Activated CD8-positive, alpha-beta memory T cell treated with anti-CD3 and anti-CD28 coated beads, Interleukin-2, amount 10 ng/mL, durations not matched to agents 7 days and 5 days (primary cell): ENCODE data around the gene GDA. TPM values are rescaled to one million over a fixed set of nuclear protein-coding genes. Genes with fewer than 3 reads are reported as not detected.

Experiments used
- ATAC-seq: fragments of 150-1000 bp; cut with Tn5 transposase; one replicate; pipeline ENCODE4 v1.10.0; 2021; ENCODE audit warnings: moderate library complexity
- CTCF ChIA-PET: fragments of 350-600 bp; sonication (Branson Sonifier 250); formaldehyde crosslinking; loops from one replicate; lab custom pipeline; 2021; ENCODE audit warnings: antibody characterized with exemption; lab: Charles Lee
- DNase-seq: peaks from one replicate; pipeline ENCODE4 v3.0.0-alpha.2; 2020
- H3K27ac Mint-ChIP-seq: one replicate; pipeline ENCODE4 v1.8.0; 2021; ENCODE audit warnings: mild to moderate bottlenecking, mixed read lengths
- H3K27me3 Mint-ChIP-seq: one replicate; pipeline ENCODE4 v1.8.0; 2021; ENCODE audit warnings: mixed read lengths
- H3K36me3 Mint-ChIP-seq: one replicate; pipeline ENCODE4 v1.8.0; 2021; ENCODE audit warnings: mild to moderate bottlenecking, mixed read lengths
- H3K4me1 Mint-ChIP-seq: one replicate; pipeline ENCODE4 v1.8.0; 2021; ENCODE audit warnings: mixed read lengths
- H3K4me3 Mint-ChIP-seq: one replicate; pipeline ENCODE4 v1.8.0; 2021; ENCODE audit warnings: mild to moderate bottlenecking, moderate library complexity, mixed read lengths
- H3K9me3 Mint-ChIP-seq: one replicate; pipeline ENCODE4 v1.8.0; 2022; ENCODE audit warnings: low read depth, mixed read lengths
- total RNA-seq, 2 experiments: library from RNA; stranded (reverse); gene quantifications; one replicate each; pipeline ENCODE4 v1.2.3, GENCODE V29; 2021

Gene GDA
- total RNA-seq, 2 experiments from 2014 or later = not detected

DNA sequence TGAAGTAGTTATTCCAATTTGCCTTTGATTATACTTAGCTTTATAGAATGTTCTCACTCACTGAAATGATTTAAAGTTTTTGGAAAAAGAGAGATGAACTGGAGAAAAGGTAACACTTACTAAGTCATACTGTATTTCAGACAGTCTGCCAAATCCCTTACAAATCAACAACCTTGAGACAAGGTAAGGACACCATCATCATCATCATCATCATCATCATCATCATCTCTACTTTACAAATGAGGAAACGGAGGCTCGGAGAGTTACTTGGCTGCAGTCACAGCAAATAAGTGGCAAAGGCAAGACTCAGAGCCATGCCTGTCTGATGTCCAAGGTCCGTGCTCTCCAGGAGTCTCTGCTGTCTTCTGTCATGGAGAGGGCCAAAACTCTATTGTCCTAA is 9.4 kb downstream of the GDA start:
- Mint-ChIP-seq H3K4me1 (no peaks in the 10 kb centered on the region), H3K27ac (no peak overlapping the region), H3K9me3 (no peaks in the 10 kb centered on the region), H3K27me3 (no peaks in the 10 kb centered on the region), H3K36me3 (no peaks in the 10 kb centered on the region), H3K4me3 (no peak overlapping the region)
- no peak for ATAC-seq
- CTCF ChIA-PET = no interaction called here
- no peak for DNase-seq

DNA sequence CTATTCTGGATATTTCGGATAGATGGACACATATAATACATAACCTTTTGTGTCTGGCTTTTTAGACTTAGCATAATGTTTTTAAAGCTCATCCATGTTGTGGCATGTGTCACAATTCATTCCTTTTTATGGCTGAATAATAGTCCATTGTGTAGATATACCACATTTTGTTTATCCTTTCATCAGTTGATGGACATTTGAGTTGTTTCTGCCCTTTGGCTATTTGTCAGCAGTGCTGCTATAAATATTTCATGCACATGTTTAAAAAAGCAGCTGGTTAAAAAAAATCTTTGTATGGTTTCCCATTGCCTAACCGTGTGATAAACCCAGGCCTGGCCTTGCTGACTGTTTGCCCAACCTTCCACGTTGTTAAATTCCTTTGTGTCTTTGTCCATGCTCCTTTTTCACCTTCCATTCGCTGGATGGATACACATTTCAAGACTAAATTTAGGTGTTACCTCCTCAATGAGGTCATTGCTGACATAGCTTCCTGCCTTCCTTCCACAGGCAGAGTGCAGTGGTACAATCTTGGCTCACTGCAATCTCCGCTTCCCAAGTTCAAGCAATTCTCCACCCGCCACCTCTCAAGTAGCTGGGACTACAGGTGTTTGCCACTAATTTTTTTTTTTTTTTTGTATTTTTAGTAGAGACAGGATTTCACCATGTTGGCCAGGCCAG is 11.3 kb downstream of the GDA start:
- CTCF ChIA-PET = no interaction called here
- no peaks in the 10 kb centered on the region for H3K4me1 Mint-ChIP-seq

DNA sequence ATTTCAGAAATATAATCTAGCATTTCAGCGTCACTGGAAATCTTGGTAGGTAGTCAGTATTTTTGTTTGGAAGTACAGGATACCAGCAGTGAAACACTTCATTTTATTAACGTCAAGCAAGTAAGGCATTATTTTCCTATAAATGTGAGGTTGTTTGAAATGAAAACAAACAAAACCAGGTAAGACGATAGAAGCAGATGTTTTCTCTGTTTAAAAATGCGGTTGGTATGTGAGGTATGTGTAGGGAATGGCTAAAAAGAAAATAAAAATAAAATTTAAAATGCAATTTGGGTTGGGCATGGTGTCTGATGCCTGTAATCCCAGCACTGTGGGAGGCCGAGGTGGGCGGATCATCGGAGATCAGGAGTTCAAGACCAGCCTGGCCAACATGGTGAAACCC is 16.1 kb downstream of the GDA start:
- ATAC-seq (no peak), DNase-seq (no peak)
- Mint-ChIP-seq H3K4me3 (no peak overlapping the region), H3K27me3 (peaks cover 8% of the 10 kb centered on the region), H3K36me3 (no peaks in the 10 kb centered on the region), H3K9me3 (no peaks in the 10 kb centered on the region), H3K4me1 (no peaks in the 10 kb centered on the region), H3K27ac (no peak overlapping the region)
- CTCF ChIA-PET = no interaction called here

More for the DNA sequence above, 11.3 kb downstream of the GDA start:
- DNase-seq (no peak), ATAC-seq (no peak)
- H3K9me3 Mint-ChIP-seq = no peaks in the 10 kb centered on the region
- no peaks in the 10 kb centered on the region for H3K27me3 Mint-ChIP-seq
- H3K4me3 Mint-ChIP-seq = no peak overlapping the region
- no peaks in the 10 kb centered on the region for H3K36me3 Mint-ChIP-seq
- H3K27ac Mint-ChIP-seq = no peak overlapping the region

DNA sequence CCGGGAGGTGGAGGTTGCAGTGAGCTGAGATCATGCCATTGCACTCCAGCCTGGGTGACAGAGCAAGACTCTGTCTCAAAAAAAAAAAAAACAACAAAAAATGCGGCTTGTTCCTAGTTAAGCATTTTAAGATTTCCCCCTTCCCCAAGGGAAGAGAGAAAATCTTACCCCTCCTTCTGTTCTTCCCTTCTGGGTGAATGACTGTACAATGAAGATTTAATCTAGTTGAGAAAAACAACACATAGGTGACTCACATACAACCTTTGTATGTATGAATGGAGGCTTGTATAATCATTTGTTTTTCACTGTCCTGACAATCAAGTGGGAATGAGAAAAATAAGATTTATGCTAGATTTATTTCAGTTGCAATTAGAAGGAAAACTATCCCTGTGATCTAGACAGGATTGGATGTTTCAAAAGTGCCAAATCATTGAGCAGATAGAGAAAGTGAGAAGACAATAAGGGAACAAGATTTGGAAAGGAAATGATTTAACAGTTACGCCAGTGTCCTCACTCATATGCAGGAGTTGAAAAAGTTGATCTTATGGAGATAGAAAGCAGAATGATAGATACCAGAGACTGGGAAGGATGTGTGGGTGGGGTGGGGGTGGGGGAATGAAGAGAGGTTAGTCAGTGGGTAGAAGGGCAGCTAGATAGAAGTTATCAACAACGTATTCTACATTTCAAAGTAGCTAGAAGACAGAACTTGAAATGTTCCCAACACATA is 16.7 kb downstream of the GDA start:
- Mint-ChIP-seq H3K27me3 (peaks cover 8% of the 10 kb centered on the region), H3K4me1 (no peaks in the 10 kb centered on the region), H3K36me3 (no peaks in the 10 kb centered on the region), H3K9me3 (no peaks in the 10 kb centered on the region), H3K27ac (no peak overlapping the region), H3K4me3 (no peak overlapping the region)
- CTCF ChIA-PET = no interaction called here
- ATAC-seq (no peak), DNase-seq (no peak)

DNA sequence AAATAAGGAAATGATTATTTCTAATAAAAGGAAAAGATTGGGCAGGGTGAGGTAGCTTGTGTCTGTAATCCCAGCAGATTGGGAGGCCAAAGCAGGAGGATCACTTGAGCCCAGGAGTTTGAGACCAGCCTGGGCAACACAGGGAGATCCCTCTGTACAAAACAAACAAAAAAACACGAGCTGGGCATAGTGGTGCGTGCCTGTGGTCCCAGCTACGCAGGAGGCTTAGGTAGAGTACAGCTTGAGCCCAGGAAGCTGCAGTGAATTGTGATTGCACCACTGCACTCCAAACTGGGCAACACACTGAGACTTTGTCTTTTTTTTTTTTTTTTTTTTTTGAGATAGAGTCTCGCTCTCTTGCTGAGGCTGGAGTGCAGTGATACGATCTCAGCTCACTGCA is 18.8 kb downstream of the GDA start:
- H3K9me3 Mint-ChIP-seq = no peaks in the 10 kb centered on the region
- CTCF ChIA-PET = interaction anchor here (0.7 kb wide), 1 partner anchor 231 kb away, joined by 3 read pairs; no protein-coding TSS in a partner anchor

DNA sequence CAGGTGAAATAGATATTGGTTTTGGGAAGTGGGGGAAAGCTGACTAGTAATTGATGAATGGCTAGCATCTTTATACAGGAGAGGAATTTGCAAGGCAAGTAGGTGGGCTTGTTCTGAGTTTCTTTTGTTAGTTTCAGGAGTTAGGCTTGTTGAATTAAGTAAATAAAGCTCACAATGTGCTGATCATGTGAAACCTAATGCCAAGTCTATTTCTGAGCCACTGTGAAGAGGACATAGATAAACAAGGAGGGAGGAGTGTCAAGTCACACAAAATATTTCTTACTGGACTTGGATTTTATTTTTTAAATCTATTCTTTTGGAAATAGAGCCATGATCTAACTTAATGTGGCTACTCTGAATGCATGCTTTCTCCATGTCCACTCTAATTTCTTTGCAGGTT is 19.9 kb downstream of the GDA start:
- Mint-ChIP-seq H3K4me1 (no peaks in the 10 kb centered on the region), H3K27me3 (peaks cover 11% of the 10 kb centered on the region), H3K27ac (no peak overlapping the region), H3K36me3 (no peaks in the 10 kb centered on the region), H3K9me3 (no peaks in the 10 kb centered on the region), H3K4me3 (no peak overlapping the region)
- DNase-seq = no peak
- CTCF ChIA-PET = no interaction called here
- no peak for ATAC-seq

More for the DNA sequence above, 18.8 kb downstream of the GDA start:
- no peak for ATAC-seq
- Mint-ChIP-seq H3K27me3 (peaks cover 11% of the 10 kb centered on the region), H3K36me3 (no peaks in the 10 kb centered on the region), H3K27ac (no peak overlapping the region), H3K4me1 (no peaks in the 10 kb centered on the region), H3K4me3 (no peak overlapping the region)
- DNase-seq = no peak

DNA sequence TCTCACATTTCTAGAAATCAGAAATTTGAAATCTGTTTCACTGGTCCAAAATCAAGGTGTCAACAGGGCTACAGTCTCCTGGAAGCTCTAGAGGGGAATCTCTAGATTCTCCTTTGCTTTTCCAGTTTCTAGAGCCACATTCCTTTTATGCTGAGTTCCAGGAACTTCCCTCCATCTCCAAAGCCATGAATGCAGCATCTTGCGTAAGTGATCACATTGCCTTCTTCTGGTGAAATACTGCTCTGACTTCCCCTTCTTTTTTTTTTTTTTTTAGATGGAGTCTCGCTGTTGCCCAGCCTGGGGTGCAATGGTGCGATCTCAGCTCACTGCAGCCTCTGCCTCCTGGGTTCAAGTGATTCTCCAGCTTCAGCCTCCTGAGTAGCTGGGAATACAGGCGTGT is 23.8 kb downstream of the GDA start:
- Mint-ChIP-seq H3K27me3 (peaks cover 4% of the 10 kb centered on the region), H3K4me3 (no peak overlapping the region), H3K9me3 (no peaks in the 10 kb centered on the region), H3K36me3 (no peaks in the 10 kb centered on the region), H3K4me1 (no peaks in the 10 kb centered on the region), H3K27ac (no peak overlapping the region)
- ATAC-seq = no peak
- CTCF ChIA-PET = no interaction called here
- DNase-seq = no peak

DNA sequence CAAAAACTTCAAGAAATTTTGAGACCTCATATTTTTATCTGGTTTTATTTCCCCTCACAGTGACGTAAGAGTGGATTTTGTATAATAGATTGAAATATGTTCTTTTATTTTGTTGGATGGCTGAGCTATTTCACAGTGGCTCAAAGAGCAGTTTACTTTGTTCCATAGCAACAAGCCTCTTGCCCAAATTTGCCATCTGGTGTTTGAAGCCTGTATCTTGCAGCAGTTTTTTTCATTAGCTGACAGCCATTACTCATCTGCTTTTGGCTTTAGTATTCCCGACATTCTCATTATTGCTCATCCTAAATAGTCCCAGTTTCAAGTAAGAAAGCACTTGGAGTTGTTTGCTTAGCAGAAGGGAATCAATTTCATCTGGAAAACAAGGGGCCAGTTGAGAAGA is 36.3 kb downstream of the GDA start:
- Mint-ChIP-seq H3K27ac (no peak overlapping the region), H3K27me3 (peaks cover 15% of the 10 kb centered on the region), H3K36me3 (no peaks in the 10 kb centered on the region), H3K4me1 (no peaks in the 10 kb centered on the region), H3K4me3 (no peak overlapping the region), H3K9me3 (no peaks in the 10 kb centered on the region)
- ATAC-seq (no peak), DNase-seq (no peak)
- CTCF ChIA-PET = no interaction called here

DNA sequence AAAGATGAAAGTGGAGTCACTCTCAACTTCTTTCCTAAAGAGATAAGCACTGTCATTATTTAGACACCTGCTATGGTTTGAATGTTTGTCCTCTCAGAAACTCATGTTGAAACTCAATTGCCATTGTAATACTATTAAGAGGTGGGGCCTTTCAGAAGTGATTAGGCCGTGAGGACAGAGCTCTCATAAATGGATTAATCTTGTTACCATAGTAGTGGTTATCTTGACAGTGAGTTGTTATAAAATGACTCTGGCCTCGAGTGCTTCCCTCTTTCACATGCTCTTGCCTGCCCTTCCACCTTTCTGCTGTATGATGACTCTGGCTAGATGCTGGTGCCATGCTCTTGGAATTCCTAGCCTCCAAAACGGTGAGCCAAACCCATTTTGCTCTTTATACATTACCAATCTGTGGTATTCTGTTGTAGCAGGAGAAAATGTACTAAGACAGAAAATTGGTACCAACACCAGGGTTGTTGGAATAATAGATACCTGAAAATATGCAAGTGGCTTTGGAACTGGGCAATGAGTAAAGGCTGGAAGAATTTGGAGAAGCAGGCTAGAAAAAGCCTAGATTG is 38.0 kb downstream of the GDA start:
- no peaks in the 10 kb centered on the region for H3K9me3 Mint-ChIP-seq
- DNase-seq = no peak
- no peak for ATAC-seq
- no peaks in the 10 kb centered on the region for H3K4me1 Mint-ChIP-seq
- CTCF ChIA-PET = no interaction called here
- no peak overlapping the region for H3K27ac Mint-ChIP-seq
- no peaks in the 10 kb centered on the region for H3K36me3 Mint-ChIP-seq
- peaks cover 14% of the 10 kb centered on the region for H3K27me3 Mint-ChIP-seq
- H3K4me3 Mint-ChIP-seq = no peak overlapping the region

DNA sequence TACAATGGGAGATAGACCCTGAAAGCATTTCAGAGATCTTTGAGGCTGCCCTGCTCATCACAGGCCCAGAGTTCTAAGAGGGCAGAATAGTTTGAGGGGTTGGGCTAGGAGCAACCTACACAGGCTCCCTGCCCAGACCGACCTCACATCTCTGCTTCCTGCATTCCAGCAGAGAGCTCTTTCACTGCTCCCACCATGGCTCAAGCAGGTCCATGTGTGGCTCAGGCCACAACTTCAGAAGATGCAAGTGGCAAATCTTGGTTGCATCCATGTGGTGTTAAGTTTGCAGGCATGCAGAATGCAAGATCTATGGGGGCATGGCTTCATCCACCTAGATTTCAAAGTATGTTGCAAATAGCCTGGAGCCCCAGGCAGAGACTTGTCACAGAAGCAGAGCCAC is 39.0 kb downstream of the GDA start:
- Mint-ChIP-seq H3K9me3 (no peaks in the 10 kb centered on the region), H3K27ac (no peak overlapping the region), H3K4me1 (no peaks in the 10 kb centered on the region), H3K27me3 (peaks cover 16% of the 10 kb centered on the region), H3K36me3 (no peaks in the 10 kb centered on the region), H3K4me3 (no peak overlapping the region)
- ATAC-seq (no peak), DNase-seq (no peak)
- CTCF ChIA-PET = no interaction called here

DNA sequence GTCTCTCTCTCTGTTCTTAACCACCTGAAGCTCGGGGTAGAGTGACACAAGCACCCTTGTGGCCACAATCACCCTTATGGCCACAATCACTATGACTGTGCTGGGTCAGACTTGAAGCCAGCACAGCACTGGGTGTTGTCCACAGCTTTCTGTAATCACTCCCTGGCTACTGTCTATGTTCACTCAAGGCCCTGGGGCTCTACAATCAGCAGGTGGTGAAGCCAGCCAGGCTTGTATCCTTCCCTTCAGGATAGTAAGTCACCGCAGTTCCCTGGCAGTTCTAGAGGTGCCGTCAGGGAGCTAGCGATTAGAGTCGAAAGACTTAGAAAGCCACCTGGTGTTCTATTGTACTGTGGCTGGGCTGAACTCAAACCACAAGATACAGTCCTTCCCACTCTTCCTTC is 44.2 kb downstream of the GDA start:
- CTCF ChIA-PET = no interaction called here
- H3K36me3 Mint-ChIP-seq = no peaks in the 10 kb centered on the region
- H3K27me3 Mint-ChIP-seq = peaks cover 4% of the 10 kb centered on the region
- no peak for ATAC-seq
- H3K4me1 Mint-ChIP-seq = no peaks in the 10 kb centered on the region
- DNase-seq = no peak
- H3K4me3 Mint-ChIP-seq = no peak overlapping the region
- no peaks in the 10 kb centered on the region for H3K9me3 Mint-ChIP-seq
- H3K27ac Mint-ChIP-seq = no peak overlapping the region

DNA sequence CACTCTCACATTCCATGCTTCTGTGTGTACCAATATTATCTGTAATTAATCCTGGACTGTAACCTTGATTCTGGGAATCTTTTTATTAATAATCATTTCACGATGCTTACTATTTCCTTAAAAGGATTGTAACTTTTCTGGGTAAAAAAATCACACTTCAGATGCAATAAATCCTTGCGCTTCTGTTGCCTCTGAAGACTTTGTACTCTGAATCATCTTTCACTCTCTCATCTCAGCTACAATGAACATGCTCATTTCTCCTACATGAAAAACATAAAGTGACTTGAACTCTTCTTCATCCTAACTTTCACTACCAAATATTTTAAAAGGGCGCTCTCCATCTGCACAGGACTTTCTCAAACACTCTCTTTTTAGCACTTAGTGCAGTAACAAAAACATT is 50.0 kb downstream of the GDA start:
- Mint-ChIP-seq H3K36me3 (no peaks in the 10 kb centered on the region), H3K9me3 (no peaks in the 10 kb centered on the region), H3K4me1 (no peaks in the 10 kb centered on the region), H3K27ac (no peak overlapping the region), H3K27me3 (peaks cover 2% of the 10 kb centered on the region), H3K4me3 (no peak overlapping the region)
- DNase-seq (no peak), ATAC-seq (no peak)
- CTCF ChIA-PET = no interaction called here

DNA sequence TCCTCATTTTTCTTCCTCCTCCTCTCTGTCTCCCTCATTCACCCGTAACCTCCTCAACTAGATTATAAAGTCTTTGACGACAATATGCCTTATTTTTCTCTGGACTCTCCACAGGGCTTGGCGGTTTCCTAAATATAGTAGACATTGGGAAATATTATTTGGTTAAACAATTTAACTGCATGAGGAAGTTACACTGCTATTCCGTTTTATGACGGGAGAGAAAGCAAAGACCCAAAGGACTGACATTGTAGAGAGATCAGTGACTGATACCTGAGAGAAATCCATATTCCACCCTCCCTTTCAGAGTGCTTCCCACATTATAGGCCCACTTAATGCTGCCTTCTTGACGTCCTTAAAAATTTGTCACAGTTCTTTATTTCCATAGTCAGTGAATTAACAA is 51.2 kb downstream of the GDA start:
- Mint-ChIP-seq H3K9me3 (no peaks in the 10 kb centered on the region), H3K27ac (no peak overlapping the region), H3K27me3 (peaks cover 2% of the 10 kb centered on the region), H3K4me3 (no peak overlapping the region), H3K4me1 (no peaks in the 10 kb centered on the region), H3K36me3 (no peaks in the 10 kb centered on the region)
- ATAC-seq (no peak), DNase-seq (no peak)
- CTCF ChIA-PET = no interaction called here

DNA sequence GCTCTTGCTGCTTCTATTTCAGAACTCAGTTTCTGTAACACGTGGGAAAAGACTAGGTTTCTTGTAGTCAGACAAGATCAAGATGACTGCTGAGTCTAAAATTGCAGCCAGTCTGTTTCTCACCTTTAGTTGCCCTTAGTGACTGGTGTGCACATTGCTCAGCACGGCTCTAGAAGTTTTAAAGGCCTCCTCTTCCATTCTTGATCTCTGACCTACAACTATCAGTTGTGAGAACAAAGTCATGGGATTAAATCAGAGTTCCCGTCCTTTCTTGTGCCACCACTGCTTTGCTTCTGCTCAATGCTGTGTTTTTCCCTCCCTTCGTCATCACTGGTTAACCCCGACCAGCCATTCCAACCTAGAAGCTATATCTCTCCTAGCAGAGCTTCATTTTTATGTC is 52.8 kb downstream of the GDA start:
- Mint-ChIP-seq H3K4me3 (no peak overlapping the region), H3K4me1 (no peaks in the 10 kb centered on the region), H3K9me3 (no peaks in the 10 kb centered on the region), H3K36me3 (no peaks in the 10 kb centered on the region), H3K27ac (no peak overlapping the region), H3K27me3 (peaks cover 2% of the 10 kb centered on the region)
- ATAC-seq (no peak), DNase-seq (no peak)
- CTCF ChIA-PET = no interaction called here
